H1 (cell line): Measurements from ENCODE around the gene DTL. TPM values are rescaled to one million over a fixed set of nuclear protein-coding genes. Genes with fewer than 3 reads are reported as not detected.

ENCODE experiments used
- CTCF ChIA-PET: fragments of 300-600 bp; sonication (Branson Sonifier 250); formaldehyde crosslinking; loops from one replicate; lab custom pipeline; 2021; ENCODE audit not compliant: partially characterized antibody; lab: Charles Lee
- POLR2A ChIA-PET: fragments of 300-600 bp; sonication (Branson Sonifier 250); formaldehyde crosslinking; loops from one replicate; lab custom pipeline; 2021; ENCODE audit warnings: inconsistent platforms; ENCODE audit not compliant: partially characterized antibody; lab: Charles Lee
- DNase-seq, 2 experiments: peaks; one replicate each; pipeline versions ENCODE4 v3.0.0 to v3.0.0-alpha.2; 2010 to 2022; ENCODE audit warnings: low spot score in 2 of 2, low read depth in 1 of 2, mixed read lengths in 1 of 2
- FAIRE-seq: peaks from 2 replicates; lab custom pipeline; 2011; peaks lifted over from hg19 to GRCh38; lab: Jason Lieb, UNC
- H2AFZ ChIP-seq: 2 replicates; pipeline ENCODE4 v1.8.1; 2012; ENCODE audit warnings: low read length, inconsistent platforms
- H2AK5ac ChIP-seq: 2 replicates; pipeline ENCODE4 v1.6.1; 2013; ENCODE audit warnings: low read depth, low read length
- H2BK120ac ChIP-seq: replicated peaks from 2 replicates; pipeline ENCODE3; 2013; ENCODE audit warnings: low read depth, low read length, inconsistent platforms
- H2BK12ac ChIP-seq: 2 replicates; pipeline ENCODE4 v1.6.1; 2013; ENCODE audit warnings: low read depth, low read length
- H2BK15ac ChIP-seq: 2 replicates; pipeline ENCODE4 v1.6.1; 2013; ENCODE audit warnings: low read length
- H2BK20ac ChIP-seq: 2 replicates; pipeline ENCODE4 v1.6.1; 2013; ENCODE audit warnings: low read length
- H2BK5ac ChIP-seq: 2 replicates; pipeline ENCODE4 v1.6.1; 2013; ENCODE audit warnings: low read depth, low read length
- H3K14ac ChIP-seq: 2 replicates; pipeline ENCODE4 v1.6.1; 2013; ENCODE audit warnings: inconsistent platforms; ENCODE audit not compliant: insufficient read length
- H3K18ac ChIP-seq: 2 replicates; pipeline ENCODE4 v1.6.1; 2013; ENCODE audit warnings: low read length; ENCODE audit errors: extremely low read depth
- H3K23ac ChIP-seq: 2 replicates; pipeline ENCODE4 v1.6.1; 2013; ENCODE audit warnings: inconsistent platforms; ENCODE audit not compliant: insufficient read length
- H3K23me2 ChIP-seq: 2 replicates; pipeline ENCODE4 v1.6.1; 2013; ENCODE audit warnings: low read depth, low read length
- H3K27ac ChIP-seq: 2 replicates; pipeline ENCODE4 v1.6.1; 2011; ENCODE audit warnings: low read depth, low read length, inconsistent platforms
- H3K27me3 ChIP-seq, 4 experiments: replicated peaks in 1 of 4; 1 replicate in 1 of 4; 2 replicates in 3 of 4; pipeline versions ENCODE4 v1.6.1 to v1.8.1; 2011 to 2013; ENCODE audit warnings: low read length in 3 of 4, mild to moderate bottlenecking in 3 of 4, inconsistent platforms in 2 of 4, mixed read lengths in 2 of 4, moderate library complexity in 1 of 4; ENCODE audit not compliant: control insufficient read depth in 3 of 4, insufficient read depth in 3 of 4; ENCODE audit errors: extremely low read depth in 1 of 4
- H3K36me3 ChIP-seq, 4 experiments: 2 replicates each; pipeline versions ENCODE4 v1.6.1 to v1.8.1; 2011 to 2013; ENCODE audit warnings: mild to moderate bottlenecking in 4 of 4, low read length in 3 of 4, moderate library complexity in 2 of 4, control low read depth in 1 of 4, inconsistent platforms in 1 of 4; ENCODE audit not compliant: insufficient read depth in 4 of 4, control insufficient read depth in 2 of 4
- H3K4ac ChIP-seq: replicated peaks from 2 replicates; pipeline ENCODE3; 2013; ENCODE audit warnings: low read length, low read depth, mixed read lengths, inconsistent platforms; ENCODE audit not compliant: insufficient read length
- H3K4me1 ChIP-seq, 4 experiments: replicated peaks in 1 of 4; 1 replicate in 1 of 4; 2 replicates in 3 of 4; pipeline versions ENCODE4 v1.6.1 to v1.8.1; 2011 to 2013; ENCODE audit warnings: low read length in 3 of 4, inconsistent platforms in 2 of 4, mixed read lengths in 1 of 4; ENCODE audit not compliant: insufficient read depth in 4 of 4, control insufficient read depth in 3 of 4
- H3K4me2 ChIP-seq, 2 experiments: 2 replicates each; pipeline versions ENCODE4 v1.6.1 to v1.8.1; 2011 to 2013; ENCODE audit warnings: low read depth in 2 of 2, low read length in 2 of 2, control low read depth in 1 of 2, inconsistent platforms in 1 of 2, mild to moderate bottlenecking in 1 of 2; ENCODE audit not compliant: insufficient read depth in 1 of 2
- H3K4me3 ChIP-seq, 4 experiments: fragments of 200-600, 300-600 bp in 1 of 4; sonication (generic), shearing (Covaris generic), sonication (Bioruptor Twin) in 1 of 4; 2 replicates each; pipeline versions ENCODE4 v1.5.1 to v1.8.1; 2011 to 2016; ENCODE audit warnings: low read length in 4 of 4, low read depth in 3 of 4, control low read depth in 2 of 4, inconsistent platforms in 2 of 4, mild to moderate bottlenecking in 2 of 4, mixed read lengths in 1 of 4, moderate library complexity in 1 of 4; ENCODE audit not compliant: insufficient read depth in 2 of 4; ENCODE audit errors: extremely low read depth in 1 of 4
- H3K56ac ChIP-seq: replicated peaks from 2 replicates; pipeline ENCODE3; 2013; ENCODE audit warnings: low read depth, mild to moderate bottlenecking, mixed read lengths, low read length, inconsistent platforms; ENCODE audit not compliant: insufficient read length
- H3K79me1 ChIP-seq: 2 replicates; pipeline ENCODE4 v1.6.1; 2013; ENCODE audit warnings: low read depth, low read length, control low read depth
- H3K79me2 ChIP-seq, 2 experiments: 2 replicates each; pipeline versions ENCODE4 v1.6.1 to v1.8.1; 2012 to 2013; ENCODE audit warnings: low read length in 2 of 2, mild to moderate bottlenecking in 2 of 2, inconsistent platforms in 1 of 2; ENCODE audit not compliant: insufficient read depth in 2 of 2, control insufficient read depth in 1 of 2
- H3K9ac ChIP-seq, 4 experiments: replicated peaks in 1 of 4; 1 replicate in 1 of 4; 2 replicates in 3 of 4; pipeline versions ENCODE4 v1.6.1 to v1.8.1; 2011 to 2013; ENCODE audit warnings: low read depth in 3 of 4, low read length in 3 of 4, control low read depth in 2 of 4, mild to moderate bottlenecking in 2 of 4, moderate library complexity in 2 of 4, inconsistent platforms in 1 of 4; ENCODE audit errors: extremely low read depth in 1 of 4
- H3K9me3 ChIP-seq, 2 experiments: 2 replicates each; pipeline versions ENCODE4 v1.6.1 to v1.8.1; 2012 to 2013; ENCODE audit warnings: mild to moderate bottlenecking in 2 of 2, moderate library complexity in 2 of 2, control low read depth in 1 of 2, inconsistent platforms in 1 of 2, low read depth in 1 of 2, low read length in 1 of 2, mixed read lengths in 1 of 2; ENCODE audit not compliant: insufficient read depth in 2 of 2
- H4K20me1 ChIP-seq, 2 experiments: replicated peaks in 1 of 2; 2 replicates each; pipeline versions ENCODE3 to v1.8.1; 2011 to 2013; ENCODE audit warnings: inconsistent platforms in 2 of 2, low read length in 2 of 2, mild to moderate bottlenecking in 1 of 2; ENCODE audit not compliant: insufficient read depth in 2 of 2, control insufficient read depth in 1 of 2
- H4K5ac ChIP-seq: 2 replicates; pipeline ENCODE4 v1.6.1; 2013; ENCODE audit warnings: low read length, low read depth, mixed read lengths, inconsistent platforms; ENCODE audit not compliant: insufficient read length
- H4K8ac ChIP-seq: 2 replicates; pipeline ENCODE4 v1.8.0; 2013; ENCODE audit warnings: mild to moderate bottlenecking, moderate library complexity, low read length, inconsistent platforms; ENCODE audit not compliant: insufficient read depth; ENCODE audit errors: extremely low read depth
- H4K91ac ChIP-seq: replicated peaks from 2 replicates; pipeline ENCODE3; 2013; ENCODE audit warnings: low read length, mixed read lengths, inconsistent platforms; ENCODE audit not compliant: insufficient read length
- CEBPB ChIP-seq: IDR thresholded peaks from 2 replicates; pipeline ENCODE4 v1.6.1; 2012; ENCODE audit warnings: low read depth, low read length
- CTCF ChIP-seq, 3 experiments: IDR thresholded peaks; 1 replicate in 2 of 3; 2 replicates in 1 of 3; pipeline versions ENCODE4 v1.5.1 to v1.6.1; 2011; ENCODE audit warnings: low read length in 3 of 3, mild to moderate bottlenecking in 3 of 3, inconsistent platforms in 2 of 3, low read depth in 1 of 3, moderate library complexity in 1 of 3; ENCODE audit not compliant: insufficient read depth in 1 of 3; ENCODE audit errors: control extremely low read depth in 1 of 3
- HDAC2 ChIP-seq, 2 experiments: fragments of 300-600 bp in 1 of 2; sonication (generic) in 1 of 2; IDR thresholded peaks; 2 replicates each; pipeline ENCODE4 v1.6.1; 2011 to 2012; ENCODE audit warnings: low read depth in 2 of 2, low read length in 2 of 2, mild to moderate bottlenecking in 2 of 2, moderate library complexity in 2 of 2, borderline replicate concordance in 1 of 2, inconsistent platforms in 1 of 2
- HDAC6 ChIP-seq: IDR thresholded peaks from one replicate; pipeline ENCODE4 v1.7.1; 2012; ENCODE audit warnings: low read depth, mild to moderate bottlenecking, inconsistent platforms, low read length, moderate library complexity
- RFX5 ChIP-seq: IDR thresholded peaks from 2 replicates; pipeline ENCODE4 v1.6.1; 2011; ENCODE audit warnings: low read depth, low read length, improper control_type of control experiment, borderline replicate concordance
- SIN3A ChIP-seq, 2 experiments: IDR thresholded peaks in 1 of 2; conservative IDR thresholded peaks in 1 of 2; 2 replicates each; pipeline ENCODE4 v1.6.1; 2011 to 2012; ENCODE audit warnings: low read length in 2 of 2, improper control_type of control experiment in 1 of 2, low read depth in 1 of 2, mild to moderate bottlenecking in 1 of 2
- ZNF274 ChIP-seq: IDR thresholded peaks from 2 replicates; pipeline ENCODE4 v1.7.0; 2012; ENCODE audit warnings: low read length, borderline replicate concordance; ENCODE audit errors: extremely low read depth
- WGBS, 2 experiments: shearing (Covaris generic) in 1 of 2; methylation state at CpG; one replicate each; pipeline versions ENCODE4 v1.1.6 to v1.1.7; 2013 to 2015; ENCODE audit warnings: low lambda C conversion rate in 2 of 2, mixed read lengths in 2 of 2, inconsistent platforms in 1 of 2, low coverage in 1 of 2, missing lambda C conversion rate in 1 of 2; ENCODE audit not compliant: insufficient replicate concordance in 2 of 2, insufficient coverage in 1 of 2, insufficient read length in 1 of 2; ENCODE audit errors: extremely low coverage in 1 of 2, missing lambda C conversion rate in 1 of 2; 5-methylcytosine and 5-hydroxymethylcytosine counted together
- polyA plus RNA-seq, 7 experiments: library from polyadenylated mRNA; depleted of rRNA in 3 of 7; stranded (reverse) in 5 of 7; unstranded in 2 of 7; fragments of >200 nt in 5 of 7; fragments of 200-250 nt in 2 of 7; gene quantifications; 1 replicate in 5 of 7; 2 replicates in 1 of 7; 4 replicates in 1 of 7; pipeline versions ENCODE4 v1.2.1 to v1.2.3, GENCODE V29; 2011 to 2013; ENCODE audit warnings: missing spikeins in 2 of 7, mixed read lengths in 2 of 7
- total RNA-seq: library from RNA; stranded (reverse); fragmentation: NEBNext Ultra II Directional; extraction: Animal tissue kit (Norgen Biotek cat#: 25700); gene quantifications from 2 replicates; pipeline ENCODE4 v1.2.1, GENCODE V29; 2021
- TF ChIP-seq, protein P1 (sequence below): IDR thresholded peaks from 2 replicates; pipeline ENCODE4 v1.6.1; 2012; ENCODE audit warnings: inconsistent platforms

DTL gene
- total and polyA plus RNA-seq, 2 of the 8 experiments (the other 6 are each of a cell fraction or from before 2014, with no cell fraction given), result 36.0 to 46.9 TPM

DNA sequence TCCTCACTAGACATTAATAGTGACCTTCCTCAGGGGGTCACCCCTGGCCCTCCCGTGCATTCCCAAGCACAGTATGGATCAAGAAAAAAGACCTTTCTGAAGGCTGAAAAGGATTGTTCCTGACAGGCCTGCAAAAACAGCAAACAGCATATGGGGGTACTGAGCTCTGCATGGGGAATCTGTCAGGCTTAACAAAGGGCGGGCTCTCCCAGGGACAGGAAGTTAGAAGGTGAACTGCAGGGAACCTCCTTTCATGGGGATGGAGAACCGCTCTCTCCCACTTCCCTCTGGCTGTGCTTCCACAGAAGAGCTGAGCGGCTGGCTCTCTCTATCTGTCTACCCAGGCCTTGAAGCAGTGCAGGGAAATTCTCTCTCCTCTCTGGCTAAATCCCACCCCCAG is 91.7 kb downstream of the DTL start:
- H2BK12ac ChIP-seq, result no peak overlapping the region
- H2AK5ac ChIP-seq, result no peak overlapping the region
- no peak overlapping the region for H3K56ac ChIP-seq
- H3K23ac ChIP-seq, result no peak overlapping the region
- H2BK20ac ChIP-seq, result no peak overlapping the region
- H3K4me3 ChIP-seq, result no peak overlapping the region
- H3K14ac ChIP-seq, result no peak overlapping the region
- no peaks in the 10 kb centered on the region; the same call in 1 of the 2 replicates for H3K79me1 ChIP-seq
- ChIA-PET CTCF (interaction anchor here (0.7 to 1.5 kb wide), 8 partner anchors 12 to 241 kb away, joined by 3 to 5 read pairs (median 3); no protein-coding TSS in a partner anchor), POLR2A (interaction anchor here (0.7 to 1.2 kb wide), 5 partner anchors 10 to 170 kb away, joined by 3 to 4 read pairs (median 3); no protein-coding TSS in a partner anchor)
- H3K27ac ChIP-seq, result no peak overlapping the region
- no peaks in the 10 kb centered on the region for H3K23me2 ChIP-seq
- no peaks in the 10 kb centered on the region for H3K79me2 ChIP-seq
- TF ChIP-seq RFX5 (no peak), CTCF (IDR thresholded peaks at IDR 0.05; ENCODE audit: control extremely low read depth in 1 of 3, insufficient read depth in 1 of 3, low read depth in 1 of 3, low read length in 3 of 3) (no peak), HDAC2 (IDR thresholded peaks at IDR 0.05; ENCODE audit: borderline replicate concordance in 1 of 2, low read depth in 2 of 2, low read length in 2 of 2) (peak in 1 of 2 experiments; percentile 69; a peak in 1 of 4 replicates), CEBPB (no peak), HDAC6 (no peak), SIN3A (conservative IDR thresholded peaks at IDR 0.05 in 1 of 2, IDR thresholded peaks at IDR 0.05 in 1 of 2; ENCODE audit: low read depth in 1 of 2, low read length in 2 of 2) (0 out of 4 replicates have a peak, but pooled peaks of 1 of the 2 experiments have one; percentile 50), ZNF274 (no peak)
- TF ChIP-seq, protein P1, sequence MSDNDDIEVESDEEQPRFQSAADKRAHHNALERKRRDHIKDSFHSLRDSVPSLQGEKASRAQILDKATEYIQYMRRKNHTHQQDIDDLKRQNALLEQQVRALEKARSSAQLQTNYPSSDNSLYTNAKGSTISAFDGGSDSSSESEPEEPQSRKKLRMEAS, result no peak
- H3K9me3 ChIP-seq, result no peaks in the 10 kb centered on the region
- 0 out of 4 replicates have a peak overlapping the region, but pooled peaks of 1 of the 2 experiments have one; percentile 17 for H3K4me2 ChIP-seq
- no peak overlapping the region for H2BK5ac ChIP-seq
- 26% methylated on average over 4 of the region's 4 CpGs; no CpG with 5 or more reads in 1 of the 2 experiments for WGBS, 2 experiments
- H3K4me1 ChIP-seq, result peaks cover 0 to 11% (median 3%) of the 10 kb centered on the region in 4 experiments; a peak in 4 of 7 replicates
- H4K8ac ChIP-seq, result no peak overlapping the region
- H2BK120ac ChIP-seq, result no peak overlapping the region
- no peak overlapping the region for H4K91ac ChIP-seq
- H2BK15ac ChIP-seq, result no peak overlapping the region
- no peak overlapping the region for H3K9ac ChIP-seq
- DNase-seq (peak; percentile 10 to 60), FAIRE-seq (peak; percentile 89)
- no peak overlapping the region for H3K18ac ChIP-seq
- H4K20me1 ChIP-seq, result no peaks in the 10 kb centered on the region
- H4K5ac ChIP-seq, result no peak overlapping the region
- no peak overlapping the region for H3K4ac ChIP-seq
- no peak overlapping the region for H2AFZ ChIP-seq
- no peaks in the 10 kb centered on the region for H3K27me3 ChIP-seq
- no peaks in the 10 kb centered on the region for H3K36me3 ChIP-seq
